Neural progenitor cell (in vitro differentiated cells): ENCODE data around the gene HELZ2.

ENCODE experiments used
- EZH2 ChIP-seq: fragments of 200-600 bp; sonication (generic); IDR thresholded peaks from 2 replicates; pipeline ENCODE4 v1.6.1; 2017; ENCODE audit warnings: antibody characterized with exemption, mild to moderate bottlenecking, moderate library complexity
- EZH2phosphoT487 ChIP-seq: fragments of 200-600 bp; sonication (generic); IDR thresholded peaks from 2 replicates; pipeline ENCODE4 v1.6.1; 2017; ENCODE audit warnings: antibody characterized with exemption
- TF ChIP-seq, protein P1 (sequence below): fragments of 200-600 bp; sonication (generic); IDR thresholded peaks from 2 replicates; pipeline ENCODE4 v1.5.1; 2017; ENCODE audit warnings: antibody characterized with exemption, mild to moderate bottlenecking

DNA sequence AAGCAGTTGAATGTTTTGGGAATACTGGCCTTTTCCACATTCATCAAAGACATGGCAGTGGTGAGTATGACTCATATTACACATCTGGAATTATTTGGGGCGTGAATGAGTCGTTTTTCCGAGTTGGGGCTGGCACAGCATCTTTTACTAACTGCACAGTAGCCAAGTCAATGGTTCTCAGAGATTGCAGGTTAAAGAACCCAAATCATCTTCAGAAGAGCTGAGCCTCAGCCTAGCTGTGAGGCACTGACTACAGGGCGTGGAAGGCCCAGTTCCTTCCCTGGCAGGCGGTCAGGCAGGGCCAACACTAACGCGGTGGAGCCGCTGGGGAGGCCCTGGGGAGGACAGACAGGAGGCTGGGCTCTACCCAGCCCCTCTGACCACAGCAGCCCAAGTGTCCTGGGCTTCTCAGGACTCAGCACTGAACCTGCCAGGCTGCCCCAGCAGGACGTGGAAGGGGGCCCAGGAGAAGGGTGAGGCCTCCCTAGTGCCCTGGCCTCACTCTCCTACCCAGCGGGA is 20.1 kb upstream of the HELZ2 start:
- TF ChIP-seq, protein P1, sequence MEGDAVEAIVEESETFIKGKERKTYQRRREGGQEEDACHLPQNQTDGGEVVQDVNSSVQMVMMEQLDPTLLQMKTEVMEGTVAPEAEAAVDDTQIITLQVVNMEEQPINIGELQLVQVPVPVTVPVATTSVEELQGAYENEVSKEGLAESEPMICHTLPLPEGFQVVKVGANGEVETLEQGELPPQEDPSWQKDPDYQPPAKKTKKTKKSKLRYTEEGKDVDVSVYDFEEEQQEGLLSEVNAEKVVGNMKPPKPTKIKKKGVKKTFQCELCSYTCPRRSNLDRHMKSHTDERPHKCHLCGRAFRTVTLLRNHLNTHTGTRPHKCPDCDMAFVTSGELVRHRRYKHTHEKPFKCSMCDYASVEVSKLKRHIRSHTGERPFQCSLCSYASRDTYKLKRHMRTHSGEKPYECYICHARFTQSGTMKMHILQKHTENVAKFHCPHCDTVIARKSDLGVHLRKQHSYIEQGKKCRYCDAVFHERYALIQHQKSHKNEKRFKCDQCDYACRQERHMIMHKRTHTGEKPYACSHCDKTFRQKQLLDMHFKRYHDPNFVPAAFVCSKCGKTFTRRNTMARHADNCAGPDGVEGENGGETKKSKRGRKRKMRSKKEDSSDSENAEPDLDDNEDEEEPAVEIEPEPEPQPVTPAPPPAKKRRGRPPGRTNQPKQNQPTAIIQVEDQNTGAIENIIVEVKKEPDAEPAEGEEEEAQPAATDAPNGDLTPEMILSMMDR, result no peak
- no peak for TF ChIP-seq EZH2phosphoT487
- TF ChIP-seq EZH2, result no peak
